Measurements from ENCODE around the gene FBXL17.
A peak's percentile ranks its signal among the peaks of the same experiment; 100 is the strongest.

FBXL17 gene

DNA sequence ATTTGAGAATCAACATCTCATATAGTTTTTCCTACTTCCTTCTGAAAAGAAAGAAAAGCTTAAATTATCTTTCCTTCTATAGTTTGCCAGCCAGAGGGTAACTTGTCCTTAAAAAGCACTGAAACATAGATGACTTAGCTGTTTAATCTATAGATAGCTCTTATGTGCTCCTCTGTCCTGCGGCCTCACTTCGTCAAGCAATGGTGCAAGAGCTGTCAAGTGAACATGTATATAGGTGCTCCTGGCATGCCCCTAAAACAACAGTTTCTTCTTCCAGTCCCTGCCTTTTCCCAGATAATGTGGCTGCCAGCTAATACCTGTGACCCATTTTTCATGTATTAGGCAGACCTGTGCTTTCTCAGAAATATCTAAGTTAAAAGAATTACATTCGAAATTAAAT, 423.5 kb downstream of the FBXL17 start:
- DNase-seq (ENCODE audit: low spot score in 2 of 2), result no peak
- Histone ChIP-seq H3K4me1 (no peaks in the 10 kb centered on the region; the same call in none of the 2 replicates), H3K27me3 (ENCODE audit: low read depth) (no peaks in the 10 kb centered on the region), H3K36me3 (replicated peaks) (no peaks in the 10 kb centered on the region), H3K4me3 (no peak overlapping the region), H3K9me3 (no peaks in the 10 kb centered on the region)
- in situ Hi-C loops (cut with MboI; ENCODE audit: low sequenced_read_pairs), result no loop called here

- Histone ChIP-seq H3K36me3 (replicated peaks) (no peaks in the 10 kb centered on the region), H3K9me3 (no peaks in the 10 kb centered on the region), H3K4me1 (no peaks in the 10 kb centered on the region; the same call in 1 of the 2 replicates), H3K27me3 (ENCODE audit: low read depth) (no peaks in the 10 kb centered on the region), H3K4me3 (no peak overlapping the region)
- DNase-seq (ENCODE audit: low spot score in 2 of 2), result no peak
- in situ Hi-C loops (cut with MboI; ENCODE audit: low sequenced_read_pairs), result no loop called here
Measured at GRCh38 chr5:107957051-107957450, 424.8 kb downstream of the FBXL17 start.

DNA sequence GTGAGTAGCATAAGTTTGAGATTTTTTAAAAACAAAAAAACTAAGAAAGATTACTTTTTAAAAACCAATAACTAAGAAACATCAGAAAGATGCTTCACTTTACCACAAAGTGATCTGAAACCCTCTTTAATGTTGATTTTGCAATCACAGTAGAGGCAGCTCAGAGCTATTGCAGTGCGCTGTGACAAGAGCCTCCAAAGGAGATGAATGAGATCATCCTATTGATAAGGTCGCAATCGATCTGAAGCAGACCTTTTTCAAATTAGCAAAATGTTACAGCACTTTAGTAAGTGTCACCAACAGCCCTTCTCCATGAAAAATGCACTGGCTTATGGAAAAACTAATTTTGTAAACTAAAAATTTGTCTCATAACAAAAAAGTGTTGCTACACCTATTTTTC, 426.6 kb downstream of the FBXL17 start:
- no peaks in the 10 kb centered on the region for H3K9me3 ChIP-seq
- no peaks in the 10 kb centered on the region for H3K36me3 ChIP-seq (replicated peaks)
- in situ Hi-C loops (cut with MboI; ENCODE audit: low sequenced_read_pairs), result no loop called here
- H3K4me3 ChIP-seq, result no peak overlapping the region
- no peak for DNase-seq (ENCODE audit: low spot score in 2 of 2)
- no peaks in the 10 kb centered on the region; the same call in 1 of the 2 replicates for H3K4me1 ChIP-seq
- no peaks in the 10 kb centered on the region for H3K27me3 ChIP-seq (ENCODE audit: low read depth)

DNA sequence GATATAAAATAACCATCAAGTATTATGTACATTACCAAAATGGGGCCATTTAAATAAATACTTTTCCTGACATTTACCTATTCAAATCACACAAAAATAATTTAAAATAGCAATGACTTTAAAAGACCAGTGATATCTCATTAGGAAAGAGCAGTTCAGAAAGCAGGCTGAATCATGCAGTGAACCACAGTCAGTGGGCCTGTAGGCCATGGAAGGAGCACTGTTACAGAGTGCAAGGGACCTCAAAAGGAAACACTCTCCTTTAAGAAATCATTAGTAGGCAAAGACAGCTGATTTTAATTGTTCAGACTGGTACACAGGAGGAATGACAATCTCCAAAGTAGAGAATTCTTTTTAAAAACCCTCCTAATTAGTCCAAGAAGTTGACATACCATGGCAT, 427.6 kb downstream of the FBXL17 start:
- H3K9me3 ChIP-seq, result no peaks in the 10 kb centered on the region
- H3K27me3 ChIP-seq (ENCODE audit: low read depth), result no peaks in the 10 kb centered on the region
- in situ Hi-C loops (cut with MboI; ENCODE audit: low sequenced_read_pairs), result no loop called here
- H3K4me1 ChIP-seq, result no peaks in the 10 kb centered on the region; the same call in 1 of the 2 replicates
- no peak for DNase-seq (ENCODE audit: low spot score in 2 of 2)
- H3K4me3 ChIP-seq, result no peak overlapping the region
- H3K36me3 ChIP-seq (replicated peaks), result no peaks in the 10 kb centered on the region

GRCh38 chr5:107952450-107952849, 429.4 kb downstream of the FBXL17 start:
- H3K27me3 ChIP-seq (ENCODE audit: low read depth), result no peaks in the 10 kb centered on the region
- peaks cover 5% of the 10 kb centered on the region for H3K4me1 ChIP-seq
- in situ Hi-C loops (cut with MboI; ENCODE audit: low sequenced_read_pairs), result no loop called here
- H3K4me3 ChIP-seq, result no peak overlapping the region
- DNase-seq (ENCODE audit: low spot score in 2 of 2), result no peak
- no peaks in the 10 kb centered on the region for H3K9me3 ChIP-seq
- H3K36me3 ChIP-seq (replicated peaks), result no peaks in the 10 kb centered on the region

- Histone ChIP-seq H3K9me3 (no peaks in the 10 kb centered on the region), H3K4me3 (no peak overlapping the region), H3K4me1 (peaks cover 5% of the 10 kb centered on the region), H3K36me3 (replicated peaks) (no peaks in the 10 kb centered on the region), H3K27me3 (ENCODE audit: low read depth) (no peaks in the 10 kb centered on the region)
- in situ Hi-C loops (cut with MboI; ENCODE audit: low sequenced_read_pairs), result no loop called here
- no peak for DNase-seq (ENCODE audit: low spot score in 2 of 2)
Measured at GRCh38 chr5:107951309-107951708, 430.6 kb downstream of the FBXL17 start.

DNA sequence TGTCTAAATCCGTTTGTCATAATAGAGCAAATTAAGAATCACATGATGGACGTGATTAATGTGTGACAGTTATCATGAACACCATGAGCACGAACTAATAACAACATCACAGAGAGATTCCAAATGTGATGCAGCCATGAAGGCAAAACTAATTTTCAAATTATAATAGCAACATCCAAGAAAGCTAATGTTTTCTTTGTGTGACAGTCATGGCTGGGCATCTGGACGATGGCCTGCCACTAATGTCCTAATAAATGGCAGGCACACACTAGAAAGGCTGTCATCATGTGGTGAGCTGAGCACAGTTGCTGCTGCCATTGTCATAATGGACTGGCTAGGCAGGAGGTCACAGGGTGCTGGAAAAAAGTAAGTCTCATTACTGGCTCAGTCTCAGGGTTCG, 431.1 kb downstream of the FBXL17 start:
- no peak for DNase-seq (ENCODE audit: low spot score in 2 of 2)
- Histone ChIP-seq H3K36me3 (replicated peaks) (no peaks in the 10 kb centered on the region), H3K4me1 (peaks cover 5% of the 10 kb centered on the region), H3K4me3 (no peak overlapping the region), H3K27me3 (ENCODE audit: low read depth) (no peaks in the 10 kb centered on the region), H3K9me3 (no peaks in the 10 kb centered on the region)
- in situ Hi-C loops (cut with MboI; ENCODE audit: low sequenced_read_pairs), result no loop called here

- Histone ChIP-seq H3K27me3 (ENCODE audit: low read depth) (no peaks in the 10 kb centered on the region), H3K4me1 (peaks cover 5% of the 10 kb centered on the region), H3K9me3 (no peaks in the 10 kb centered on the region), H3K36me3 (replicated peaks) (no peaks in the 10 kb centered on the region), H3K4me3 (no peak overlapping the region)
- DNase-seq (ENCODE audit: low spot score in 2 of 2), result no peak
- in situ Hi-C loops (cut with MboI; ENCODE audit: low sequenced_read_pairs), result no loop called here
Measured at GRCh38 chr5:107949688-107950341, 432.1 kb downstream of the FBXL17 start.

- no peak overlapping the region for H3K4me3 ChIP-seq
- no peaks in the 10 kb centered on the region for H3K27me3 ChIP-seq (ENCODE audit: low read depth)
- no peaks in the 10 kb centered on the region for H3K36me3 ChIP-seq (replicated peaks)
- in situ Hi-C loops (cut with MboI; ENCODE audit: low sequenced_read_pairs), result no loop called here
- peak in 1 of 2 experiments; percentile 16 for DNase-seq (ENCODE audit: low spot score in 2 of 2)
- peaks cover 5% of the 10 kb centered on the region for H3K4me1 ChIP-seq
- no peaks in the 10 kb centered on the region for H3K9me3 ChIP-seq
Measured at GRCh38 chr5:107948377-107948776, 433.5 kb downstream of the FBXL17 start.

GRCh38 chr5:107945061-107945460, 436.8 kb downstream of the FBXL17 start:
- H3K4me1 ChIP-seq, result peaks cover 5% of the 10 kb centered on the region
- H3K36me3 ChIP-seq (replicated peaks), result no peaks in the 10 kb centered on the region
- no peaks in the 10 kb centered on the region for H3K27me3 ChIP-seq (ENCODE audit: low read depth)
- no peaks in the 10 kb centered on the region for H3K9me3 ChIP-seq
- in situ Hi-C loops (cut with MboI; ENCODE audit: low sequenced_read_pairs), result no loop called here
- DNase-seq (ENCODE audit: low spot score in 2 of 2), result no peak
- no peak overlapping the region for H3K4me3 ChIP-seq

GRCh38 chr5:107943923-107944322, 438.0 kb downstream of the FBXL17 start:
- no peaks in the 10 kb centered on the region for H3K27me3 ChIP-seq (ENCODE audit: low read depth)
- no peak for DNase-seq (ENCODE audit: low spot score in 2 of 2)
- in situ Hi-C loops (cut with MboI; ENCODE audit: low sequenced_read_pairs), result no loop called here
- peaks cover 5% of the 10 kb centered on the region; the same call in 1 of the 2 replicates for H3K4me1 ChIP-seq
- no peak overlapping the region for H3K4me3 ChIP-seq
- no peaks in the 10 kb centered on the region for H3K9me3 ChIP-seq
- no peaks in the 10 kb centered on the region for H3K36me3 ChIP-seq (replicated peaks)

DNA sequence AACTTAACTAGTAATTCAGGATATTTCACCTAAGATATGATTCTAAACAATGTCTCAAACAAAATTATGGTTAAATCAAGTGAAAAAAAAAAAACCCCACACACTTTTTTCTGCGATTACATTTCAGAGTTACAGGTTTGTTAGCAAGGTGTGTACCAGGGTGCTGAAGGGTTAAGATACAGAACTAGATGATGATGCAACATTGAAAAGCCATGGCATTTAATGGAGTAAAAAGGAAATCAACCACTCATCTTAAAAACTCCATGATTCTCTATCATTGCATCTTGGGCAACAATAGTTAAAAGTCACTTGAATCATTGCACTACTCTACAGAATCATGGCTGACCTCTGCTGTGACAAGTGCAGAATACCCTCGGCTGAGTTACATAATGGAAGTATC, 440.9 kb downstream of the FBXL17 start:
- Histone ChIP-seq H3K4me3 (no peak overlapping the region), H3K9me3 (no peaks in the 10 kb centered on the region), H3K27me3 (ENCODE audit: low read depth) (no peaks in the 10 kb centered on the region), H3K36me3 (replicated peaks) (no peaks in the 10 kb centered on the region), H3K4me1 (peaks cover 13% of the 10 kb centered on the region)
- in situ Hi-C loops (cut with MboI; ENCODE audit: low sequenced_read_pairs), result no loop called here
- no peak for DNase-seq (ENCODE audit: low spot score in 2 of 2)

DNA sequence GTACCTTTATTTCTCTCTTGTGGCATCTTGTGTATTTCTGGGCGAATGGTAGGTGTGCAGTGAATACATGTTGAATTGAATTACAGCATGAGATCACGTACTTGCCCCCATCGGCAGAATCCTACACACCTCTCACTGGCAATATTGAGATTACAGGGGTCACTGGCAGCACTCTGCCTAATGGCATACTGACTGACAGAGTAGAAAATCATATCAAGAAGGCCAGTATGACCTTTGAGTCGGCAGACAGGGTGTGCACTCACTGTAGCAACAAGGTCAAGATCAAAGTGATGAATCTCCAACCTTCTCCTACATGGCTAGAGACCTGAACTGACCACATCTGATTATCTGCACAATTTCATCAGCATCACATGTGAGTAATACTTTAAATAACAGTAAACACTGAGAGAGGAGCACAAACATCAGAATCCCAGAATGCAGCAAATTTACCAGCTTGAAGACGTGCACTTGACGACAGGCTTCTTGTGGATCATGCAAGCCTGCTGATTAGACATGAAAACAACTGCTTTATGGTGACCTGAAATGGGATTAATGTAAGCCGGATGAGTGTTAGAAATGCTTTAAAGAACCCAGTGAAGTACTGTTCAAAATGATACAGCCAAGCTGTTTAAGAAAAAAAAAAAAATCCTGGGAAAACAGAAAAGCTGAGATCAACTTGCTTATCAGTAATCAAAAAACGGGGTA, 444.1 kb downstream of the FBXL17 start:
- no peak overlapping the region for H3K4me3 ChIP-seq
- H3K9me3 ChIP-seq, result no peaks in the 10 kb centered on the region
- peaks cover 25% of the 10 kb centered on the region for H3K4me1 ChIP-seq
- H3K36me3 ChIP-seq (replicated peaks), result no peaks in the 10 kb centered on the region
- no peaks in the 10 kb centered on the region for H3K27me3 ChIP-seq (ENCODE audit: low read depth)
- in situ Hi-C loops (cut with MboI; ENCODE audit: low sequenced_read_pairs), result no loop called here
- no peak for DNase-seq (ENCODE audit: low spot score in 2 of 2)

DNA sequence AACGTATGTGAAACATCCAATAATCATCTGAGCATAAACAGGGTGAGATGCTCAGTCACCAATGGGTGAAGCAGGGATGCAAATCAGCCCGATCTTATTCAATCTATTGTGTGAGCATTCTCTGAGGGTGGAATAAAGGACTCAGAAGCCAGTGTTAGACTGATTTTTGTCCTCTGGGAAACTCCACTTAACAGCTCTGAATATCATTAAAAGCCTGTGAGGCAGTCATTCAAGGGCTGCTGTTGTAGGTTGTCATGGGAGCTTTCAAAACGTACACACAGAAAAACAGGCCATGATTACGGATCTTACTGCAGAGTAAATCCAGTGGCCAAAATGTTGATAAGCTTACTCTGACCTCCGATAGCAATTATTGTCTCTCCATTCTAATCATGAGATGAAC, 444.7 kb downstream of the FBXL17 start:
- peak; percentile 45 to 89 for DNase-seq (ENCODE audit: low spot score in 2 of 2)
- in situ Hi-C loops (cut with MboI; ENCODE audit: low sequenced_read_pairs), result no loop called here
- no peaks in the 10 kb centered on the region for H3K27me3 ChIP-seq (ENCODE audit: low read depth)
- peaks cover 26% of the 10 kb centered on the region for H3K4me1 ChIP-seq
- H3K36me3 ChIP-seq (replicated peaks), result no peaks in the 10 kb centered on the region
- H3K9me3 ChIP-seq, result no peaks in the 10 kb centered on the region
- H3K4me3 ChIP-seq, result no peak overlapping the region
